Natural killer cell (primary cell): ENCODE measurements around the gene PMCH. TPM values are rescaled to one million over a fixed set of nuclear protein-coding genes. Genes with fewer than 3 reads are reported as not detected.

Experiments used
- ATAC-seq, 3 donors: fragments of 150-1000 bp in 2 of 3; fragments of 200-7000 bp in 1 of 3; cut with Tn5 transposase; 1 replicate in 1 of 3; 2 replicates in 2 of 3; pipeline ENCODE4 v1.10.0; 2021; ENCODE audit warnings: mild to moderate bottlenecking in 2 of 3, moderate library complexity in 2 of 3
- DNase-seq, 2 donors: peaks; one replicate each; pipeline versions ENCODE4 v3.0.0 to v3.0.0-alpha.2; 2013 to 2021; ENCODE audit warnings: mixed read lengths in 1 of 2
- H3K27ac ChIP-seq: one replicate; pipeline ENCODE4 v1.5.1; 2013; ENCODE audit warnings: mild to moderate bottlenecking, low read length
- H3K27me3 ChIP-seq: one replicate; pipeline ENCODE4 v1.6.1; 2013; ENCODE audit warnings: low read length; ENCODE audit not compliant: control insufficient read depth, insufficient read depth
- H3K36me3 ChIP-seq: one replicate; pipeline ENCODE4 v1.6.1; 2013; ENCODE audit warnings: low read length; ENCODE audit not compliant: control insufficient read depth, insufficient read depth
- H3K4me1 ChIP-seq: one replicate; pipeline ENCODE4 v1.6.1; 2013; ENCODE audit warnings: low read length; ENCODE audit not compliant: control insufficient read depth, insufficient read depth
- H3K4me3 ChIP-seq: one replicate; pipeline ENCODE4 v1.5.1; 2013; ENCODE audit warnings: low read length
- H3K9me3 ChIP-seq: one replicate; pipeline ENCODE4 v1.6.1; 2013; ENCODE audit warnings: low read length; ENCODE audit not compliant: control insufficient read depth, insufficient read depth
- H3K27ac Mint-ChIP-seq, 2 donors: one replicate each; pipeline ENCODE4 v1.8.0; 2022; ENCODE audit warnings: mild to moderate bottlenecking in 2 of 2, mixed read lengths in 2 of 2, moderate library complexity in 1 of 2
- H3K27me3 Mint-ChIP-seq, 2 donors: one replicate each; pipeline ENCODE4 v1.8.0; 2022; ENCODE audit warnings: low read depth in 2 of 2, mixed read lengths in 2 of 2
- H3K36me3 Mint-ChIP-seq: one replicate; pipeline ENCODE4 v1.8.0; 2022; ENCODE audit warnings: mixed read lengths
- H3K4me1 Mint-ChIP-seq, 2 donors: one replicate each; pipeline ENCODE4 v1.8.0; 2022; ENCODE audit warnings: mixed read lengths in 2 of 2
- H3K4me3 Mint-ChIP-seq: one replicate; pipeline ENCODE4 v1.8.0; 2022; ENCODE audit warnings: mild to moderate bottlenecking, moderate library complexity, mixed read lengths
- H3K9me3 Mint-ChIP-seq, 2 donors: one replicate each; pipeline ENCODE4 v1.8.0; 2022; ENCODE audit warnings: mixed read lengths in 2 of 2
- CTCF ChIP-seq: fragments of 200-600 bp; IDR thresholded peaks from one replicate; pipeline ENCODE4 v1.8.0; 2022; ENCODE audit warnings: antibody characterized with exemption
- WGBS: methylation state at CpG from one replicate; pipeline ENCODE4 v1.1.7; 2013; ENCODE audit warnings: missing lambda C conversion rate; ENCODE audit not compliant: insufficient coverage; 5-methylcytosine and 5-hydroxymethylcytosine counted together
- intact Hi-C: fragments of 100-400 bp; cut with micrococcal nuclease; formaldehyde crosslinking; loops from one replicate; pipeline ENCODE4 v1.14.2; 2022
- total RNA-seq, 4 donors: library from RNA; stranded (reverse); fragments of 120-200 nt in 1 of 4; gene quantifications; one replicate each; pipeline versions ENCODE4 v1.2.3 to v1.2.4, GENCODE V29; 2013 to 2022

Gene PMCH
- total RNA-seq, 3 donors from 2014 or later (not counting 1 experiment from before 2014, with no cell fraction given): not detected

GRCh38 chr12:102182635-102183034 is 15.0 kb downstream of the PMCH start:
- TF ChIP-seq CTCF: no peak
- Mint-ChIP-seq H3K27me3 (no peaks in the 10 kb centered on the region), H3K27ac (no peak overlapping the region), H3K4me3 (no peak overlapping the region), H3K4me1 (no peaks in the 10 kb centered on the region), H3K36me3 (no peaks in the 10 kb centered on the region), H3K9me3 (no peaks in the 10 kb centered on the region)
- H3K27me3 ChIP-seq: no peaks in the 10 kb centered on the region
- ATAC-seq (no peak), DNase-seq (no peak)
- H3K36me3 ChIP-seq: no peaks in the 10 kb centered on the region
- no CpG with 5 or more reads among the region's 2 CpGs for WGBS
- no peaks in the 10 kb centered on the region for H3K4me1 ChIP-seq
- H3K27ac ChIP-seq: no peak overlapping the region
- H3K9me3 ChIP-seq: no peaks in the 10 kb centered on the region
- no peak overlapping the region for H3K4me3 ChIP-seq
- intact Hi-C loops: no loop called here

- Histone ChIP-seq H3K27ac (no peak overlapping the region), H3K4me3 (no peak overlapping the region), H3K27me3 (no peaks in the 10 kb centered on the region), H3K9me3 (no peaks in the 10 kb centered on the region), H3K4me1 (no peaks in the 10 kb centered on the region), H3K36me3 (no peaks in the 10 kb centered on the region)
- H3K27me3 Mint-ChIP-seq: no peaks in the 10 kb centered on the region
- no peaks in the 10 kb centered on the region for H3K9me3 Mint-ChIP-seq
- intact Hi-C loops: no loop called here
- H3K4me1 Mint-ChIP-seq: no peaks in the 10 kb centered on the region
- no peak for DNase-seq
- no peak for ATAC-seq
- H3K27ac Mint-ChIP-seq: no peak overlapping the region
- H3K4me3 Mint-ChIP-seq: no peak overlapping the region
- WGBS: no CpG with 5 or more reads among the region's 2 CpGs
- no peaks in the 10 kb centered on the region for H3K36me3 Mint-ChIP-seq
- TF ChIP-seq CTCF: no peak
Measured at GRCh38 chr12:102174761-102175160, 22.9 kb downstream of the PMCH start.

- Mint-ChIP-seq H3K36me3 (no peaks in the 10 kb centered on the region), H3K4me1 (no peaks in the 10 kb centered on the region), H3K4me3 (no peak overlapping the region), H3K27ac (no peak overlapping the region), H3K27me3 (no peaks in the 10 kb centered on the region), H3K9me3 (no peaks in the 10 kb centered on the region)
- TF ChIP-seq CTCF: no peak
- Histone ChIP-seq H3K36me3 (no peaks in the 10 kb centered on the region), H3K4me3 (no peak overlapping the region), H3K4me1 (no peaks in the 10 kb centered on the region), H3K9me3 (no peaks in the 10 kb centered on the region), H3K27me3 (no peaks in the 10 kb centered on the region), H3K27ac (no peak overlapping the region)
- 88% methylated on average over 1 of the region's 2 CpGs for WGBS
- ATAC-seq (no peak), DNase-seq (no peak)
- intact Hi-C loops: no loop called here
Measured at GRCh38 chr12:102174117-102174516, 23.5 kb downstream of the PMCH start.

- no peak overlapping the region for H3K4me3 Mint-ChIP-seq
- H3K27me3 Mint-ChIP-seq: no peaks in the 10 kb centered on the region
- intact Hi-C loops: no loop called here
- no peaks in the 10 kb centered on the region for H3K9me3 ChIP-seq
- TF ChIP-seq CTCF: no peak
- H3K4me1 Mint-ChIP-seq: no peaks in the 10 kb centered on the region
- H3K36me3 ChIP-seq: no peaks in the 10 kb centered on the region
- no peaks in the 10 kb centered on the region for H3K4me1 ChIP-seq
- no peak overlapping the region for H3K4me3 ChIP-seq
- no peak overlapping the region for H3K27ac Mint-ChIP-seq
- no peaks in the 10 kb centered on the region for H3K9me3 Mint-ChIP-seq
- H3K27ac ChIP-seq: no peak overlapping the region
- DNase-seq (no peak), ATAC-seq (no peak)
- H3K36me3 Mint-ChIP-seq: no peaks in the 10 kb centered on the region
- H3K27me3 ChIP-seq: no peaks in the 10 kb centered on the region
Measured at GRCh38 chr12:102172436-102172835, 25.2 kb downstream of the PMCH start.
